LoVo (cell line): ENCODE results near the gene TENT5C.

ENCODE experiments used
- DNase-seq: peaks from one replicate; pipeline ENCODE4 v3.0.0-alpha.2; 2016; ENCODE audit warnings: low spot score

TENT5C gene

GRCh38 chr1:117613969-117614729 lies 8.3 kb downstream of the TENT5C start:
- DNase-seq, result no peak

- DNase-seq, result no peak
Observed at GRCh38 chr1:117615474-117615873, 9.6 kb downstream of the TENT5C start.

GRCh38 chr1:117616356-117616755 lies 10.5 kb downstream of the TENT5C start:
- peak; percentile 4 for DNase-seq

GRCh38 chr1:117616967-117617366 lies 11.1 kb downstream of the TENT5C start:
- no peak for DNase-seq

- DNase-seq, result no peak
Observed at GRCh38 chr1:117618450-117619122, 12.7 kb downstream of the TENT5C start.

- DNase-seq, result no peak
Observed at GRCh38 chr1:117620440-117620839, 14.6 kb downstream of the TENT5C start.

GRCh38 chr1:117621316-117621715 lies 15.5 kb downstream of the TENT5C start:
- no peak for DNase-seq

GRCh38 chr1:117622726-117623125 lies 16.9 kb downstream of the TENT5C start:
- DNase-seq, result no peak

GRCh38 chr1:117623141-117623540 lies 17.3 kb downstream of the TENT5C start:
- DNase-seq, result no peak

GRCh38 chr1:117623698-117624097 lies 17.9 kb downstream of the TENT5C start:
- DNase-seq, result no peak

- DNase-seq, result no peak
Observed at GRCh38 chr1:117627546-117628130, 21.8 kb downstream of the TENT5C start.

- no peak for DNase-seq
Observed at GRCh38 chr1:117628343-117628742, 22.5 kb downstream of the TENT5C start.

GRCh38 chr1:117629625-117630422 lies 24.0 kb downstream of the TENT5C start:
- no peak for DNase-seq

GRCh38 chr1:117630423-117630998 lies 24.7 kb downstream of the TENT5C start:
- DNase-seq, result no peak

GRCh38 chr1:117631359-117632160 lies 25.7 kb downstream of the TENT5C start:
- DNase-seq, result no peak

- no peak for DNase-seq
Observed at GRCh38 chr1:117632269-117633067, 26.6 kb downstream of the TENT5C start.

GRCh38 chr1:117633068-117633345 lies 27.2 kb downstream of the TENT5C start:
- no peak for DNase-seq

GRCh38 chr1:117633423-117633822 lies 27.6 kb downstream of the TENT5C start:
- no peak for DNase-seq

GRCh38 chr1:117633936-117634335 lies 28.1 kb downstream of the TENT5C start:
- no peak for DNase-seq

GRCh38 chr1:117634631-117635030 lies 28.8 kb downstream of the TENT5C start:
- no peak for DNase-seq

GRCh38 chr1:117635805-117636204 lies 30.0 kb downstream of the TENT5C start:
- DNase-seq, result no peak
